ENCODE results near the gene CCDC190. TPM values are rescaled to one million over a fixed set of nuclear protein-coding genes. Genes with fewer than 3 reads are reported as not detected.
A peak's percentile ranks its signal among the peaks of the same experiment; 100 is the strongest.
"Not testable (repeated sequence)": the region's sequence is repeated elsewhere in the genome, so short reads cannot be mapped to it uniquely, and the experiment has no call there.

CCDC190 gene
- total RNA-seq, 4 donors from 2014 or later, result not detected

DNA sequence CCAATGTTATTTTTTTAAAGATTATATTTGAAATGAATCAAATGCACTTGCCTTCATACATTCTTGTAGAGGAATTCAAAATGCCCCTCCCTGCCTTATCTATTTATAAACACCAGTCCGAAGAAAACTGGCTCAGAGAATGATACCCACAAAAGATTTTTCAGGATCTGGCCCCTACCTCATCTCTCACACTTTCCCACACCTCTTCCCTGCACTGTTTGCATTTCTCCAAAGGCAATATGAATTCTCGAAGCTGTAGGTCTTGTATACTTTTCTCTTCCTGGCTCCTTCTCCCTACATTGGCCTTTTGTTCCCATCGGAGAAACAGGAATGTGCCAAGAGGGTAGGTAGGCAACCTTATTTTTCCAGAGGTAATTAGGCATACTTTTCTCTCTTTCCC, 12.0 kb upstream of the CCDC190 start:
- no peak for TF ChIP-seq POLR2AphosphoS5 (IDR thresholded peaks at IDR 0.05)
- TF ChIP-seq POLR2A (IDR thresholded peaks at IDR 0.05), result no peak
- no peak for TF ChIP-seq EP300 (IDR thresholded peaks at IDR 0.05; ENCODE audit: low read depth)
- TF ChIP-seq, protein P1, sequence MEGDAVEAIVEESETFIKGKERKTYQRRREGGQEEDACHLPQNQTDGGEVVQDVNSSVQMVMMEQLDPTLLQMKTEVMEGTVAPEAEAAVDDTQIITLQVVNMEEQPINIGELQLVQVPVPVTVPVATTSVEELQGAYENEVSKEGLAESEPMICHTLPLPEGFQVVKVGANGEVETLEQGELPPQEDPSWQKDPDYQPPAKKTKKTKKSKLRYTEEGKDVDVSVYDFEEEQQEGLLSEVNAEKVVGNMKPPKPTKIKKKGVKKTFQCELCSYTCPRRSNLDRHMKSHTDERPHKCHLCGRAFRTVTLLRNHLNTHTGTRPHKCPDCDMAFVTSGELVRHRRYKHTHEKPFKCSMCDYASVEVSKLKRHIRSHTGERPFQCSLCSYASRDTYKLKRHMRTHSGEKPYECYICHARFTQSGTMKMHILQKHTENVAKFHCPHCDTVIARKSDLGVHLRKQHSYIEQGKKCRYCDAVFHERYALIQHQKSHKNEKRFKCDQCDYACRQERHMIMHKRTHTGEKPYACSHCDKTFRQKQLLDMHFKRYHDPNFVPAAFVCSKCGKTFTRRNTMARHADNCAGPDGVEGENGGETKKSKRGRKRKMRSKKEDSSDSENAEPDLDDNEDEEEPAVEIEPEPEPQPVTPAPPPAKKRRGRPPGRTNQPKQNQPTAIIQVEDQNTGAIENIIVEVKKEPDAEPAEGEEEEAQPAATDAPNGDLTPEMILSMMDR (IDR thresholded peaks at IDR 0.05), result no peak
- Histone ChIP-seq H3K9me3 (no peaks in the 10 kb centered on the region), H3K27me3 (no peaks in the 10 kb centered on the region), H3K27ac (no peak overlapping the region), H3K4me1 (no peaks in the 10 kb centered on the region), H3K36me3 (no peaks in the 10 kb centered on the region), H3K4me3 (no peak overlapping the region)
- no peak for DNase-seq
- 39 to 43% methylated on average over 3 of the region's 3 CpGs for WGBS, 2 donors (ENCODE audit: low coverage in 1 of 2)
- intact Hi-C loops (cut with DNase I; ENCODE audit: low total_unique reads) (loop anchor here (10.0 kb wide), 2 partner anchors 192 to 302 kb away; partner anchors contain the start of gene RGS4), in situ Hi-C loops (cut with MboI; ENCODE audit: low pct_ligation_motif_present in 1 of 4, low pct_unique_long_range_greater_than_20kb in 1 of 4, low sequenced_read_pairs in 3 of 4) (loop anchor here in 3 of 4 donors (25.0 kb wide), 2 partner anchors 314 to 439 kb away; partner anchors contain the start of gene NUF2 (in 2 of the 3))

- in situ Hi-C loops (cut with MboI; ENCODE audit: low pct_ligation_motif_present in 1 of 4, low pct_unique_long_range_greater_than_20kb in 1 of 4, low sequenced_read_pairs in 3 of 4), result loop anchor here in 3 of 4 donors (25.0 kb wide), 2 partner anchors 316 to 441 kb away; partner anchors contain the start of gene NUF2 (in 2 of the 3)
- H3K9me3 ChIP-seq, H3K4me1 ChIP-seq, H3K36me3 ChIP-seq, H3K4me3 ChIP-seq, H3K27me3 ChIP-seq, H3K27ac ChIP-seq, DNase-seq: not testable (repeated sequence)
- intact Hi-C loops (cut with DNase I; ENCODE audit: low total_unique reads), result loop anchor here (10.0 kb wide), 2 partner anchors 193 to 303 kb away; partner anchors contain the start of gene RGS4
- 42 to 60% methylated on average over 1 of the region's 1 CpG for WGBS, 2 donors (ENCODE audit: low coverage in 1 of 2)
These were observed 10.4 kb upstream of the CCDC190 start for GRCh38 chr1:162871417-162871816.

- TF ChIP-seq, protein P1 (IDR thresholded peaks at IDR 0.05), result no peak
- TF ChIP-seq POLR2A (IDR thresholded peaks at IDR 0.05), result no peak
- no peak for TF ChIP-seq EP300 (IDR thresholded peaks at IDR 0.05; ENCODE audit: low read depth)
- TF ChIP-seq POLR2AphosphoS5 (IDR thresholded peaks at IDR 0.05), result no peak
- no peaks in the 10 kb centered on the region for H3K27me3 ChIP-seq
- peak; percentile 8 for DNase-seq
- H3K36me3 ChIP-seq, result no peaks in the 10 kb centered on the region
- no peak overlapping the region for H3K4me3 ChIP-seq
- intact Hi-C loops (cut with DNase I; ENCODE audit: low total_unique reads), result no loop called here
- H3K4me1 ChIP-seq, result no peaks in the 10 kb centered on the region
- WGBS, 2 donors (ENCODE audit: low coverage in 1 of 2), result 71% methylated on average over 5 of the region's 5 CpGs; no CpG with 5 or more reads in 1 of the 2 donors
- in situ Hi-C loops (cut with MboI; ENCODE audit: low pct_ligation_motif_present in 1 of 4, low pct_unique_long_range_greater_than_20kb in 1 of 4, low sequenced_read_pairs in 3 of 4), result loop anchor here in 3 of 4 donors (25.0 kb wide), 2 partner anchors 318 to 443 kb away; partner anchors contain the start of gene NUF2 (in 2 of the 3)
- no peak overlapping the region for H3K27ac ChIP-seq
- H3K9me3 ChIP-seq, result no peaks in the 10 kb centered on the region
These were observed 8.0 kb upstream of the CCDC190 start for GRCh38 chr1:162868972-162869371.

DNA sequence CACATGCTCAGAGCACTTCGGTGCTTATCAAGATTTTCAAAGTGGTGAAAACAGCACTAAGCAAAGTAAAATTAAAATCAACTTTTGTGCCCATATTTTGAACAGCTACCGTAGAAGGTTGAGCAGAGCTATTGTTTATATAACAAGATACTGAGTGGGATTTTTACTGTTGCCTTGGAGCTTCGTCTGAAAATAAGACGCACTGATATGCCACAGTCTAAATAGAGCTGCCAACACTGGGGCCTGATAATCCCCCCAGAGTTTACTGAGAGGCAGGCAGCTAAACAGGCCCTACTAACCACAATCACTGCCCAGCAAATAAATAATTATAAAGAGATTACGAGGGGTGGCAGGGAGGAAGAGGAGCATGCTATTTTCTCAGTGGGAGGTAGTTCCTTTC, 650 bp upstream of the CCDC190 start:
- intact Hi-C loops (cut with DNase I; ENCODE audit: low total_unique reads) (no loop called here), in situ Hi-C loops (cut with MboI; ENCODE audit: low pct_ligation_motif_present in 1 of 4, low pct_unique_long_range_greater_than_20kb in 1 of 4, low sequenced_read_pairs in 3 of 4) (loop anchor here in 3 of 4 donors (25.0 kb wide), 2 partner anchors 326 to 451 kb away; partner anchors contain the start of gene NUF2 (in 2 of the 3))
- no peaks in the 10 kb centered on the region for H3K36me3 ChIP-seq
- no peak overlapping the region for H3K4me3 ChIP-seq
- H3K9me3 ChIP-seq, result no peaks in the 10 kb centered on the region
- 43 to 64% methylated on average over 4 to 5 of the region's 5 CpGs for WGBS, 2 donors (ENCODE audit: low coverage in 1 of 2)
- no peaks in the 10 kb centered on the region for H3K4me1 ChIP-seq
- TF ChIP-seq POLR2A (IDR thresholded peaks at IDR 0.05), result no peak
- no peak for TF ChIP-seq POLR2AphosphoS5 (IDR thresholded peaks at IDR 0.05)
- no peak for TF ChIP-seq EP300 (IDR thresholded peaks at IDR 0.05; ENCODE audit: low read depth)
- TF ChIP-seq, protein P1 (IDR thresholded peaks at IDR 0.05), result no peak
- no peaks in the 10 kb centered on the region for H3K27me3 ChIP-seq
- DNase-seq, result no peak
- peak overlapping the region in 1 of 4 donors; percentile 41 for H3K27ac ChIP-seq
